Measurements from ENCODE around the gene EPM2AIP1. TPM values are rescaled to one million over a fixed set of nuclear protein-coding genes. Genes with fewer than 3 reads are reported as not detected.

EPM2AIP1 gene
- total and polyA plus RNA-seq, 12 donors = 6.1 to 36.3 (median 27.4) TPM

GRCh38 chr3:36941658-36942057, 51.3 kb downstream of the EPM2AIP1 start:
- DNase-seq (no peak), ATAC-seq (no peak)
- H3K36me3 ChIP-seq = no peaks in the 10 kb centered on the region
- WGBS, 2 donors = 74 to 80% methylated on average over 3 of the region's 3 CpGs
- H3K27me3 ChIP-seq = no peaks in the 10 kb centered on the region
- no peak overlapping the region for H3K4me3 ChIP-seq
- H3K27ac ChIP-seq = no peak overlapping the region
- intact Hi-C loops (cut with DNase I) = loop anchor here in 2 of 10 donors (5.0 kb wide), 1 partner anchor 34 kb away; no protein-coding TSS in a partner anchor
- peaks cover 0 to 3% (median 0%) of the 10 kb centered on the region in 11 donors for H3K9me3 ChIP-seq
- no peak for TF ChIP-seq CTCF (IDR thresholded peaks at IDR 0.05)
- H3K4me1 ChIP-seq = peaks cover 0 to 25% (median 14%) of the 10 kb centered on the region in 9 donors

GRCh38 chr3:36941162-36941561, 51.8 kb downstream of the EPM2AIP1 start:
- Histone ChIP-seq H3K27ac (no peak overlapping the region), H3K27me3 (no peaks in the 10 kb centered on the region), H3K4me1 (peaks cover 0 to 25% (median 14%) of the 10 kb centered on the region in 9 donors), H3K9me3 (no peaks in the 10 kb centered on the region), H3K4me3 (no peak overlapping the region), H3K36me3 (no peaks in the 10 kb centered on the region)
- intact Hi-C loops (cut with DNase I) = loop anchor here in 2 of 10 donors (5.0 kb wide), 1 partner anchor 34 kb away; no protein-coding TSS in a partner anchor
- ATAC-seq (no peak), DNase-seq (no peak)
- 90 to 97% methylated on average over 2 of the region's 2 CpGs for WGBS, 2 donors
- no peak for TF ChIP-seq CTCF (IDR thresholded peaks at IDR 0.05)

- Histone ChIP-seq H3K4me1 (peaks cover 0 to 18% (median 6%) of the 10 kb centered on the region in 9 donors), H3K27ac (no peak overlapping the region), H3K36me3 (peaks cover 0 to 7% (median 0%) of the 10 kb centered on the region in 9 donors), H3K4me3 (no peak overlapping the region), H3K27me3 (no peaks in the 10 kb centered on the region), H3K9me3 (no peaks in the 10 kb centered on the region)
- TF ChIP-seq CTCF (IDR thresholded peaks at IDR 0.05) = no peak
- DNase-seq (no peak), ATAC-seq (no peak)
- intact Hi-C loops (cut with DNase I) = no loop called here
- WGBS, 2 donors = 89 to 92% methylated on average over 1 of the region's 1 CpG
These were observed 55.4 kb downstream of the EPM2AIP1 start for GRCh38 chr3:36937492-36937891.

Other genes starting within 250 kb of the EPM2AIP1 start
- 1 to 10 TPM in 1 of 10 donors, under 1 TPM in 9; 0.04 to 1.0 (median 0.19) TPM for gene DCLK3, start 228.6 kb downstream of the EPM2AIP1 start, total RNA-seq
- gene DCLK3, start 228.6 kb downstream of the EPM2AIP1 start, polyA plus RNA-seq = under 1 TPM; 0.15 to 0.23 TPM
- gene TRANK1, start 48.1 kb downstream of the EPM2AIP1 start, total RNA-seq = 10 to 100 TPM in 1 of 10 donors, 1 to 10 TPM in 9; 2.5 to 20.8 (median 5.3) TPM
- gene TRANK1, start 48.1 kb downstream of the EPM2AIP1 start, polyA plus RNA-seq = 1 to 10 TPM; 1.3 to 3.6 TPM
- 10 to 100 TPM; 48.8 to 61.7 (median 52.5) TPM for gene MLH1, start 387 bp upstream of the EPM2AIP1 start, total RNA-seq
- 10 to 100 TPM; 26.0 to 29.5 TPM for gene MLH1, start 387 bp upstream of the EPM2AIP1 start, polyA plus RNA-seq
- 100 to 1,000 TPM; 105 to 199 (median 127) TPM for gene LRRFIP2, start 181.5 kb upstream of the EPM2AIP1 start, total RNA-seq
- 100 to 1,000 TPM in 1 of 2 donors, 10 to 100 TPM in 1; 63.2 to 129 TPM for gene LRRFIP2, start 181.5 kb upstream of the EPM2AIP1 start, polyA plus RNA-seq

Data from heart right ventricle (tissue), 16 donors.